DMS79 (cell line): Measurements from ENCODE around the gene NCAPD2.

Source experiments
- DNase-seq: peaks from one replicate; lab custom pipeline; 2025; lab: John Stamatoyannopoulos, UW

Gene NCAPD2

DNA sequence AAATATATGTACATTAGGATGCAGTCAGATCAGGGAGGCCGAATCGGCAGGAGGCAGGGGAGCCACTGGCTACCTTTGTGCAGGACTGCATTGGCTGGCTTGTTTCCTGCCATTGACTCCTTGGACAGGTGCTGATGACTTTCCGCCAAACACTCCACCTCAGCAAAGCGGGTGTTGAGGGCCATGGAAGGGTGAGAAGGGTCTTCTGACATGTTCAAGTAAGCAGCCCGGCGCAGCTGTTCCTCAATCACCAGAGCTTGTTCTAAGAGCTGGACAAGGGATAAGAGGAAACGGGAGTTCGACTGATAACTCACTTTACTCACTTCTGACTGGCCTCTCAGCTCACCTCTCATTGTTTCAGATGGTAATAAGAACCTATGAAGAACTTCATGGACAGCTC is 79.1 kb downstream of the NCAPD2 start:
- peak; percentile 43 for DNase-seq

DNA sequence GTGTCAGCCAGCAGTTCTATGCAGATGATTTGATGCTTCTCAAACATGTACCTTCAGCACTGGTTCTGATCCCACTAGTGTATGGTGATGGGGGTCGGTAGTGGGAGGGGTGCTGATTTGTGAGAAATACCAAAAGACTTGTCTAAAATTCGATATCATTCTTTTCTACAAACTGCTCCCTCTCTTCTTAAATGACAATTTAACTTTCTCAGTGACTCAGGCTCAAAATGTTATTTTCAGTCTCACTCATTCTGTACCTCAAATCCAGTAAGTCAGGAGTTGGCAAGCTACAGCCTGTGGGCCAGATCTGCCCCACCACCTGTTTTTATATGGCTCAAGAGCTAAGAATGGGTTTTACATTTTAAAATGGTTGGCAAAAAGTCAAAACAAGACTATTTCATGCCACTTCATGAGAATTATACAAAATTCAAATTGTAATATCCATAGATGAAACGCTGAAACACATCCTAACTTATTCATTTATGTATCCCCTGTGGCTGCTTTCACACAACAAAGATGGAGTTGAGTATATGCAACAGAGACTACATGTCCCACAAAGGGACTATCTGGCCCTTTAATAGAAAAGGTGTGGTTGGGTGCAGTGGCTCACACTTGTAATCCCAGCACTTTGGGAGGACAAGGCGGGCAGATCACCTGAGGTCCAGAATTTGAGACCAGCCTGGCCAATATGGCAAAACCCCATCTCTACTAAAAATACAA is 80.8 kb downstream of the NCAPD2 start:
- DNase-seq: no peak

DNA sequence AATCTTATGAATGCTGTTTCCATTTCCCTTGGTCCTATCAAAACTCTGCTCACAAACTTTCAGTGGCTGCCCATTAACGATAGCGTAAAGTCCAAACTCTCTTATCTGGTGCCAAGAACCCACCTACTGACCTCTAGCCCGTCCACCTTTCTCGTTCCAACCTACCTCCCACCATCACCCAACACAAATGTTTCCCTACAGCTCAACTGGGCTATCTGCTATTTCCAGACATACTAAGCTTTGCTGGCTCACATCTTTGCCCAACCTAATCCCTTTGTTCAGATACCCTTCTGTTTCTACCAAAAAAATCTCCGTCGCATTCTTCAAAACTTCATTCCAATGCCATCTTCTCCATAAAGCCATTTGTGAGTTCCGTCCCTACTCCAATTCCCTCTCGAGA is 81.7 kb downstream of the NCAPD2 start:
- no peak for DNase-seq
